ENCODE results near the gene FRMD4A.

DNA sequence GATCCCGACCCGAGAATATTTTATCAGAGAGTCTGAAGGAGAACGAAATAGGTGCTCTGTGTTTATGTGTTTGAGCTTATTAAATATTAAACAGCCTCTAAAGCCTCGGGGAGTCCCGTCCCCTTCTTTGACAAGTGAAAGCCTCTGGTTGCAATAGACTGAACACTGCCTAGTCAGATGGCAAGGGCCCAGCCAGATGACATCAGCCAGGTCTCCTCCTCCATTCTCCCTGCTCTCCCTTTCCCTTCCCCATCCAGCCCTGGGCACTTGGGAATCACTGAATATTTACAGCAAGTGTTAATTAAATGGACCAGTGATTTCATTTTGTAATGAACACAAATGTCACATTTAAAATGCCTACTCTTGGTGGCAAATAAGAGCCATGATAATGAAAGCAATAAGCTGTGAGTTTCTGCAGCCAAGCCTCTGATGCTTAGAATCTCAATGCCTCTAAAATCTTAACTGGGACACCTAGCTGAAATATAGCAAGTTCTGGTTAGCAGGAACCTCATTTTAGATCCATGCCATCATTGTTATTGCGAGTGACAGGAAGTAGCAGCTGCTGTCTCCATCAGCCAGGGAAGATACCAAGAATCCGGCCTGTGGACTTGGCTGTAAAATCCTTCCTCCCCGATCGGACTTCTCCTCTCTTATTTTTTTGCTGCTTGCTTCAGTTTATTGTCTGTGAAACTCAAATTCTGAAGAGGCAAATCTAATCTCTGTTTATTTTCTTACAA, 541.8 kb downstream of the FRMD4A start:
- TF ChIP-seq, protein P1, sequence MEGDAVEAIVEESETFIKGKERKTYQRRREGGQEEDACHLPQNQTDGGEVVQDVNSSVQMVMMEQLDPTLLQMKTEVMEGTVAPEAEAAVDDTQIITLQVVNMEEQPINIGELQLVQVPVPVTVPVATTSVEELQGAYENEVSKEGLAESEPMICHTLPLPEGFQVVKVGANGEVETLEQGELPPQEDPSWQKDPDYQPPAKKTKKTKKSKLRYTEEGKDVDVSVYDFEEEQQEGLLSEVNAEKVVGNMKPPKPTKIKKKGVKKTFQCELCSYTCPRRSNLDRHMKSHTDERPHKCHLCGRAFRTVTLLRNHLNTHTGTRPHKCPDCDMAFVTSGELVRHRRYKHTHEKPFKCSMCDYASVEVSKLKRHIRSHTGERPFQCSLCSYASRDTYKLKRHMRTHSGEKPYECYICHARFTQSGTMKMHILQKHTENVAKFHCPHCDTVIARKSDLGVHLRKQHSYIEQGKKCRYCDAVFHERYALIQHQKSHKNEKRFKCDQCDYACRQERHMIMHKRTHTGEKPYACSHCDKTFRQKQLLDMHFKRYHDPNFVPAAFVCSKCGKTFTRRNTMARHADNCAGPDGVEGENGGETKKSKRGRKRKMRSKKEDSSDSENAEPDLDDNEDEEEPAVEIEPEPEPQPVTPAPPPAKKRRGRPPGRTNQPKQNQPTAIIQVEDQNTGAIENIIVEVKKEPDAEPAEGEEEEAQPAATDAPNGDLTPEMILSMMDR (IDR thresholded peaks at IDR 0.05 in 4 of 5, conservative IDR thresholded peaks at IDR 0.05 in 1 of 5): no peak
- TF ChIP-seq POLR2A (IDR thresholded peaks at IDR 0.05): no peak
